ENCODE results near the gene KRT12.

DNA sequence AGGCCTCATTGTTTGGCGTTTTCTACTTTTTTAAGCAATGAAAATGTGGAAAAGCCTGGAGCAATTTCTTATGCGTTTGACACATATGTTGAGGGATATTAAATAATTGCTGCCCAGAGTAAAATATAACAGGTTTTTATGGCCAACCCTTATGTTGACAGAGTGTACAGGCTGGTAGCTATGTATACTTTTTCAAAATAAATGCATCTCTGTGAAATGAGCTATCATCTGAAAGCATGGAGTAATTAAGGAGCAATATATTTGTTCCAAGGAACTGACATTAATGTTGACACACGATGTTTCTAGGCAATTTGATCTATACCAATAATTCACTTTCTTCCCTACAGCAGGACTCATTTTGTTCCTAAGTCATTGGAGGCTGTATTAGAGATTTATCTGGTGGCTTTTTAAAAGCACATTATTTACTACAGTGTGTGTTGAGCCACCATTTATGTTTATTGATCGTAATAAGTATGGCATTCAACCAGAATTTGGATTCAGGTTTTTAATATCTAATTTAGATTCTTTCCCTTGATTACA, 30.0 kb upstream of the KRT12 start:
- TF ChIP-seq EZH2 (IDR thresholded peaks at IDR 0.05; ENCODE audit: borderline replicate concordance) (no peak), EZH2phosphoT487 (IDR thresholded peaks at IDR 0.05; ENCODE audit: low read depth, severe bottlenecking, unreplicated experiment) (no peak)
- TF ChIP-seq, protein P1, sequence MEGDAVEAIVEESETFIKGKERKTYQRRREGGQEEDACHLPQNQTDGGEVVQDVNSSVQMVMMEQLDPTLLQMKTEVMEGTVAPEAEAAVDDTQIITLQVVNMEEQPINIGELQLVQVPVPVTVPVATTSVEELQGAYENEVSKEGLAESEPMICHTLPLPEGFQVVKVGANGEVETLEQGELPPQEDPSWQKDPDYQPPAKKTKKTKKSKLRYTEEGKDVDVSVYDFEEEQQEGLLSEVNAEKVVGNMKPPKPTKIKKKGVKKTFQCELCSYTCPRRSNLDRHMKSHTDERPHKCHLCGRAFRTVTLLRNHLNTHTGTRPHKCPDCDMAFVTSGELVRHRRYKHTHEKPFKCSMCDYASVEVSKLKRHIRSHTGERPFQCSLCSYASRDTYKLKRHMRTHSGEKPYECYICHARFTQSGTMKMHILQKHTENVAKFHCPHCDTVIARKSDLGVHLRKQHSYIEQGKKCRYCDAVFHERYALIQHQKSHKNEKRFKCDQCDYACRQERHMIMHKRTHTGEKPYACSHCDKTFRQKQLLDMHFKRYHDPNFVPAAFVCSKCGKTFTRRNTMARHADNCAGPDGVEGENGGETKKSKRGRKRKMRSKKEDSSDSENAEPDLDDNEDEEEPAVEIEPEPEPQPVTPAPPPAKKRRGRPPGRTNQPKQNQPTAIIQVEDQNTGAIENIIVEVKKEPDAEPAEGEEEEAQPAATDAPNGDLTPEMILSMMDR (IDR thresholded peaks at IDR 0.05; ENCODE audit: poor library complexity): no peak
